Right lung (tissue), 10 donors: ENCODE measurements around the gene UTP3. TPM values are rescaled to one million over a fixed set of nuclear protein-coding genes. Genes with fewer than 3 reads are reported as not detected.
"Not testable (repeated sequence)": the region's sequence is repeated elsewhere in the genome, so short reads cannot be mapped to it uniquely, and the experiment has no call there.

ENCODE experiments used
- DNase-seq, 2 donors: peaks; one replicate each; pipeline ENCODE4 v3.0.0-alpha.2; 2013
- long read RNA-seq, 8 donors: transcript quantifications; one replicate each; lab custom pipeline, GENCODE V29; 2026
- polyA plus RNA-seq, 5 donors: library from polyadenylated mRNA; unstranded; fragments of 120-200 nt; gene quantifications; one replicate each; pipeline versions ENCODE4 v1.2.1 to v1.2.3, GENCODE V29; 2013; ENCODE audit warnings: inconsistent platforms in 1 of 5, low replicate concordance in 1 of 5; ENCODE audit not compliant: insufficient read length in 5 of 5, insufficient read depth in 1 of 5

UTP3 gene, protein sequence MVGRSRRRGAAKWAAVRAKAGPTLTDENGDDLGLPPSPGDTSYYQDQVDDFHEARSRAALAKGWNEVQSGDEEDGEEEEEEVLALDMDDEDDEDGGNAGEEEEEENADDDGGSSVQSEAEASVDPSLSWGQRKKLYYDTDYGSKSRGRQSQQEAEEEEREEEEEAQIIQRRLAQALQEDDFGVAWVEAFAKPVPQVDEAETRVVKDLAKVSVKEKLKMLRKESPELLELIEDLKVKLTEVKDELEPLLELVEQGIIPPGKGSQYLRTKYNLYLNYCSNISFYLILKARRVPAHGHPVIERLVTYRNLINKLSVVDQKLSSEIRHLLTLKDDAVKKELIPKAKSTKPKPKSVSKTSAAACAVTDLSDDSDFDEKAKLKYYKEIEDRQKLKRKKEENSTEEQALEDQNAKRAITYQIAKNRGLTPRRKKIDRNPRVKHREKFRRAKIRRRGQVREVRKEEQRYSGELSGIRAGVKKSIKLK
- 10 to 100 TPM; 27.9 to 37.2 (median 34.8) TPM for polyA plus RNA-seq
- long read RNA-seq, donor 1, transcript UTP3-201 (1 exons, 2,073 nt): major isoform, 40 of 40 reads
- long read RNA-seq, donor 1, partial matches to known transcripts: 0 of 40 reads
- long read RNA-seq, donor 1, other reads (novel, unspliced or antisense): 0 of 40 reads
- long read RNA-seq, donor 2, transcript UTP3-201 (1 exons, 2,073 nt): major isoform, 14 of 14 reads
- long read RNA-seq, donor 2, partial matches to known transcripts: 0 of 14 reads
- long read RNA-seq, donor 2, other reads (novel, unspliced or antisense): 0 of 14 reads
- long read RNA-seq, donor 3, transcript UTP3-201 (1 exons, 2,073 nt): major isoform, 24 of 24 reads
- long read RNA-seq, donor 3, partial matches to known transcripts: 0 of 24 reads
- long read RNA-seq, donor 3, other reads (novel, unspliced or antisense): 0 of 24 reads
- long read RNA-seq, donor 4, transcript UTP3-201 (1 exons, 2,073 nt): major isoform, 20 of 20 reads
- long read RNA-seq, donor 4, partial matches to known transcripts: 0 of 20 reads
- long read RNA-seq, donor 4, other reads (novel, unspliced or antisense): 0 of 20 reads
- long read RNA-seq, donor 5, transcript UTP3-201 (1 exons, 2,073 nt): major isoform, 37 of 37 reads
- long read RNA-seq, donor 5, partial matches to known transcripts: 0 of 37 reads
- long read RNA-seq, donor 5, other reads (novel, unspliced or antisense): 0 of 37 reads
- long read RNA-seq, donor 6, transcript UTP3-201 (1 exons, 2,073 nt): major isoform, 40 of 40 reads
- long read RNA-seq, donor 6, partial matches to known transcripts: 0 of 40 reads
- long read RNA-seq, donor 6, other reads (novel, unspliced or antisense): 0 of 40 reads
- long read RNA-seq, donor 7, transcript UTP3-201 (1 exons, 2,073 nt): major isoform, 20 of 20 reads
- long read RNA-seq, donor 7, partial matches to known transcripts: 0 of 20 reads
- long read RNA-seq, donor 7, other reads (novel, unspliced or antisense): 0 of 20 reads
- long read RNA-seq, donor 8, transcript UTP3-201 (1 exons, 2,073 nt): major isoform, 9 of 9 reads
- long read RNA-seq, donor 8, partial matches to known transcripts: 0 of 9 reads
- long read RNA-seq, donor 8, other reads (novel, unspliced or antisense): 0 of 9 reads

DNA sequence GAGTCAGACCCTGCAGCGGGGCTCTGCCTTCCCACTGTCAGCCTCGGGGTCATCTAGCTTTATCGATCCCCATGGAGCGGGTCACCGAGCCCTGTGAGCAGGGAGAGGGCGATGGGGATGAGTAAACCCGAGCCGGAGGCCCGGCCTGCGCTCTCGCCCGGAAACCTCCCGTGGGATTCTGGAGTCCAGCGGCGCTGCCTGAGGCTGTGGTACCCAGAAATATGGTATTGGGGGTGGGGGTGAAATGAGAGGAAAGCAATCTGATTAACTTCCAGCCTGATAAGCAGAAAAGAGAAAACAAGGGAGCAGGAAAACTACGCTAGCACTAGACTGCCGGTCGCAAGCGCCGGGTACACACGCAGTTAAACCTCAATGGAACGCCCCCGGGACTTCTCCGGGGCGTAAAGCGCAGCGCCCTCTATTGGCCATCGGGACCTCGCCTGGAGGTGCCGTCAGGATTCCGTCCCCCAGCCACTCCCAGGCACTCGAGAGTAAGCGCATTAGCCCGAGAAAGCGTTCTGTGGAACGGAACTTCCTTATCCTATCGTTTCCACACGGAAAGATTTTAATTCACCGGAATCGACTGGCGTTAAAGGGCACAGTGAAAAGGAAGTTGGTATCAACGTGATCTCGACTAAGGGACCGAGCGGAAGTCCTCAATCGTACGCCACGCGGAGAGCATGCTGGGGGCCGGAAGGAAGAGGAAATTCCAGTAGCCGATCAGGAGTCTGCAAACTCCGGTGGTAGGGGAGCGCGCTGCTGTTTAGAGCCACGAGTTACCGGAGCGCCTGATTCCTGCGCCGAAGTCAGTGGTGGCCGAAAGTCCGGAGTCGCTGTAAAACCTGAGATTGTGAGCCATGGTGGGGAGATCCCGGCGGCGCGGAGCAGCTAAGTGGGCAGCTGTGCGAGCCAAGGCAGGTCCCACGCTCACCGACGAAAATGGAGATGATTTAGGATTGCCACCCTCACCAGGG, at the start of gene UTP3:
UTP3 (plus strand) TSS at position 712 of the 974 bp plus-strand sequence; CDS start at position 858, 146 bp downstream.
- DNase-seq: peak; percentile 97 to 98

DNA sequence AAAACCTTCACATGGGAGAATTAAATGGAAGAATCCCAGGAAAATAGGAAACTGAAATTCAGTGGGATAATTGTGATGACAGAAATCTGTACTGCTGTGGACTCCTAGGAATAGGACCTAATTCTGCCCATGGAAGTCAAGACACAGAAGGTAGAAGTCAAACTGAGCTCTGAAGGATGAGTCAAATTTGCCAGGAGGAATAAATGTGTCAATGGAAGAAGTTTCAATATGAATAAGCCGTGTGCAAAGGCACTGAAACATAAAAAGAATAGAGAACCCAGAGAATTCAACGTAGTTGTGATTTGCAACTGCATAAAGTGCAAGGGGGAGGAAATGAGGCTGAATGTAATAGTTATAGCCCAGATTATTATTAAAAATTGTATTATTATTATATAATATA, 48.1 kb upstream of the UTP3 start:
- no peak for DNase-seq

DNA sequence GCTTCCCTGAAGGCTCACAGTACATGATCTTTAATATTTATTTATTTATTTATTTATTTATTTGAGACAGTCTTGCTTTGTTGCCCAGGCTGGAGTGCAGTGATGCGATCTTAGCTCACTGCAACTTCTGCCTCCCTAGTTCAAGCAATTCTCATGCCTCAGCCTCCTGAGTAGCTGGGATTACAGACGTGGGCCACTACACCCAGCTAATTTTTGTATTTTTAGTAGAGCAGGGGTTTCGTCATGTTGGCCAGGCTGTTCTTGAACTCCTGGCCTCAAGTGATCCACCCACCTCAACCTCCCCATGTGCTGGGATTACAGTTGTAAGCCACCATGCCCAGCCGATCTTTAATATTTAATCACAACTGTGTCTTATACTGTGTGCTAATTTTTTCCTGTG, 37.6 kb upstream of the UTP3 start:
- not testable (repeated sequence) for DNase-seq

DNA sequence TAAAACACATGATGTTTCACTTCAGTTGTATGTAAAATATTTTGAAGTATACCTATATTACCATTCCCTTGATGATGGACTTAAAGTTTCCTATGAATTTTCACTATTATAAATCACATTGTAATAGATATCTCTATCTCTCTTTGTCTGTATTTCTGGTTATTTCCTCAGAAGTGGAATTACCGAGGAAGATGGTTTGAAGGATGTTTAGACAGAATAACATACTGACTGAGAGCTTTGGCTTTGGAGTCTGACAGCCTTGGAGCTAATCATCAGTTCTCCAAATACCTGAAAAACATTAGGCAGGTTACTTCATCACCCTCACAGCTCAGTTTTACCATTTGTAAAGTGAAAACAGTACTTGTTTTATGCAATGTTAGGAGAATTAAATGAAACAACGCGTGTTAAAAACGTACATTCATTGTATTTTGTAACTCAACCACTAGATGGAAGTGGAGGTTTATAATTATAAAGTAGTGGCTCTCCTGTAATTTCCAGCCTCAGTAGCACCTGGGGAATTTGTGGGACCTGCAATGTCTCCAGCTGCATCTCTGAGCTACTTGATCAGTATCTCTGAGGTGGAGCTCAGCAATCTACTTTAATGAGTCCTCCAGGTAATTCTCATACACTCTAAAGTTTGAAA, 36.3 kb upstream of the UTP3 start:
- DNase-seq: peak in 1 of 2 donors; percentile 36

DNA sequence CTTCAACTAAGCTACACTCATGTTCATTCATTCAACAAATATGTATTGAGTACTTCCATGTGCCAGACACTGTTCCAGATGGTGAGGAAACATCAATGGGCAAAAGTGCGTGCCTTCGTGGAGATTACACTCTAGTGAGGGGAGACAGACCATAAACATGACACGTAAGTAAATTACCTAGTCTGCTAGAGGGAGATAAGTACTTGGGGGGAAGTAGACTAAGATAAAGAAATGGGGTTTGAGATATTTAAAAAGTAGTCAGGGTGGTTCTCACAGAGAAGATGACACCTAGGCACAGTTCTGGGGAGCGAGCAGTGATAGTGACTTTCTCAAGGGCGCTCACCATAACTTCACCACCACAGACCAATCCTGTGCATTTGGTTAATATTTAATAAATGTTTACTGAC, 33.7 kb upstream of the UTP3 start:
- no peak for DNase-seq

DNA sequence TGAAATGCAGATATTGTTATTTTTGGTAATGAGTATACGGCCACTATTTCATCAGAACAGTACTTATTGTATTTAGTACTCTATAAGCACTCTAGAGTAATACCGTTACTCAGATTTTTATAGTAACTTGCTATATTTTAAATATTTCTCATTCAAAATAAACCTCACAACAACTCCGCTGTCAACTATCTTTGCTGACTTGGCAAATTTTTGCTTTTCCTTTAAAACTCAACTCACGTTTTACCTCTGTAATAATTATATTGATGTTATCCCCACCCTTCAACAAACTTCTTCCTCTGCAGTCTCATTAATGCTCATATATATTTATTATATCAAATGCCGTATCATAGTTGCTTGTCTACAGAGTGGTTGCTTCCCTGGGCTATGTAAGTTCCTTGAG, 31.0 kb upstream of the UTP3 start:
- no peak for DNase-seq

DNA sequence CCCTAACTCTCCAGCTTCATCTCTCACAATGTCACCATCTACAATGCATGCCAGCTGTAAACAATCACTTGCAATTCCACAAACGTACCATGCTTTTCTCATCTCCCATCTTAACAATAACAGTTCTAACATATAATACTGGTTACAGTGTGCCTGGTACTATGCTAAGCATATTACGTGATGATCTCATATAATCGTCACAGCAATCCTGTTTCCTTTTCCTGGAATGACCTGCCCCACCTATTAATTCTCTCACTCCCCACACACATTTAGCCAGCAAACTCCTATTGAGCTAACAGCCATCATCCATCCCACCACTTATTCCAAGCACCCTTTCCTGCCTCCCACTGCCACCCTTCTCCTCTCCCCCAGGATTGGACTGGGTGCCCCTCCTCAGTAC, 29.9 kb upstream of the UTP3 start:
- no peak for DNase-seq

DNA sequence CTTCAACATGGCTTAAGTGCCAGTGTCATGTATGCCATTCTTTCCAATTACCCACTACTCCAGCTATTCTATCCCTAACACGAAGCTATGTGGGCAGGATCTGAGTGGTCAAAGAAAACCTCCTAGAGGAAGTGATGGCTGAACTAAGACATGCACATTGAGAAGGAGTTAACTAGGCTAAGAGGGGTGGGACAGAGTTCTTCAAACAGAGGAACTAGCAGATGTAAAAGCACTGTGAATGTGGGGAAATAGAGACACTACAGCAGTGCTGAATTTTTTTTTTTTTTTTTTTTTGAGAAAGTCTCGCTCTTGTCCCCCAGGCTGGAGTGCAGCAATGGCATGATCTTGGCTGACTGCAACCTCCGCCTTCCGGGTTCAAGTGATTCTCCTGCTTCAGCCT, 28.2 kb upstream of the UTP3 start:
- DNase-seq: no peak

DNA sequence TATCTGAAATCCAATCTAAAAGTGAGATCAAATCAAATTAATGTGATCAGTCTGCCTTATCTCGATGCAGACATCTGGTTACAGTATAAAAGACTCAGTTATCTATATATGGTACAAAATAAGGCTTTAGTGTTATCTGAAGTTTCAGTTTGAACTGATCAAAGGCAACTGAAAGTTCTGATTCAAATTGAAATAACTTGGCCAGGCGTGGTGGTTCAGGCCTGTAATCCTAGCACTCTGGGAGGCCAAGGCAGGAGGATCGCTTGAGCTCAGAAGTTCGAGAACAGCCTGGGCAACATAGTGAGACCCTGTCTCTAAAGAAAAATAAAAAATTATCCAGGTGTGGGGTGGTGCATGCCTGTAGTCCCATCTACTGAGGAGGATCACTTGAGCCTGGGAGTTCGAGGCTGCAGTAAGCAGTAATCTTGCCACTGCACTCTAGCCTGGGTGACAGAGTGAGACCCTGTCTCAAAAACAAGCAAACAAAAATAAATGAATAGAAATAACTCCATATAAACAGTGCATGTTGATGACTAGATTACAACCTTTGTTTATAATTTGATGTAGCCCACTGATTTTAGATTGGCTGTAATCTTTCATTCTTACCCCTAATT, 26.9 kb upstream of the UTP3 start:
- not testable (repeated sequence) for DNase-seq

DNA sequence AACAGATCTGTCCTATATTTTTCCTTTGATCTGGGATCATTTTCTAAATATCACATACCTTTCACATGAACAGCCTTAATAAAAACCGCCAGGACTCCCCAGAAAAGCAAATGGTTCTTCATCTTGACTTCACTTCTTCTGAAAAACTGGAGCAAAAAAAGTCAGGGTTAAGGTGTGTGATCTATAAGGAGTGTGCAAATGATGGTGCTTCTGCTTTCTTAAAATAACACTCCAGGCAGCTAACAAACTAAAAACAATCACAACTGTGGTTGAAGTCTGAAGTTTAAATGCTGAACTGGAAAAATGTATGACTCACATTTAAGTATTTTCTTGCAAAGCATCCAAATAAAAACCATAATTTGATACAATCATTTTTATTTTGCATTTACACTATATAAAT, 22.0 kb upstream of the UTP3 start, which contains the start of gene JCHAIN:
JCHAIN (minus strand) TSS at position 140 of the 400 bp plus-strand sequence; CDS start at position 122, 18 bp downstream.
- no peak for DNase-seq

DNA sequence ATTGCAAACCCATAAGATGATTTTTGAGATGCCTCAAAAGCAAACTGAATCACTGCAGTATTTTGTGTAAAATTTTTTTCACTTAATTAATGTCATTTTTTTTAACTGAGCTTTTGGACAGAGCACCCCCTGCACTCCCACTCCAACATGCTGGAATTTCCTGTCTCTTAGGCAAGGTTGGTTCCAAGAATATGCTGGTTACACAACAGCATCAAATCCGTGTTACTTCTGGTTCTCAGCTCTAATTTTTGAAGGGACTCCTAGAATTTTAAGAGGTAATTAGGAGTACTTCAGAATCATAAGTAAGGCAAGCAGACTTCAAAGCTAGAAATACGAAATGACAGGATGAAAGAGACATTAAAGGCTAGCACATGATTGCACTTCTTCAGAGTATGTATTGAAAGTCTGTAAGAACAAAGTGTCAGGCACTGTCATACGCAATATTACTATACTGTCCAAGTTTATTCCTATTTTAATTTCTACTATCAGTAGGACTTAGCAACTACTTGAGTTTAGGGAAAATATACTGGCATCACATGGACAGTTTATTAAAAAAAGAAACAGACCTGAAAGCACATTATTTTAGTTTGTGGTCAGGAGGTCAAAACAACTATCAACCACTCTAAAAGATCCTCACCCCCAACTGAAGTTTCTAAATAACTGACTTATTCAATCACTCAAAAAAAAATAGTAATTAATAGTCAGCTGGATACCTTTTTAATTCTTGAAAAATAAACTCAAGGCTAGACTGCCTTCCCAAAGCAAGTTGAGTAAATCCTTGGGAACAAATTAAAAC, 20.4 kb upstream of the UTP3 start:
- DNase-seq: peak; percentile 55 to 57

DNA sequence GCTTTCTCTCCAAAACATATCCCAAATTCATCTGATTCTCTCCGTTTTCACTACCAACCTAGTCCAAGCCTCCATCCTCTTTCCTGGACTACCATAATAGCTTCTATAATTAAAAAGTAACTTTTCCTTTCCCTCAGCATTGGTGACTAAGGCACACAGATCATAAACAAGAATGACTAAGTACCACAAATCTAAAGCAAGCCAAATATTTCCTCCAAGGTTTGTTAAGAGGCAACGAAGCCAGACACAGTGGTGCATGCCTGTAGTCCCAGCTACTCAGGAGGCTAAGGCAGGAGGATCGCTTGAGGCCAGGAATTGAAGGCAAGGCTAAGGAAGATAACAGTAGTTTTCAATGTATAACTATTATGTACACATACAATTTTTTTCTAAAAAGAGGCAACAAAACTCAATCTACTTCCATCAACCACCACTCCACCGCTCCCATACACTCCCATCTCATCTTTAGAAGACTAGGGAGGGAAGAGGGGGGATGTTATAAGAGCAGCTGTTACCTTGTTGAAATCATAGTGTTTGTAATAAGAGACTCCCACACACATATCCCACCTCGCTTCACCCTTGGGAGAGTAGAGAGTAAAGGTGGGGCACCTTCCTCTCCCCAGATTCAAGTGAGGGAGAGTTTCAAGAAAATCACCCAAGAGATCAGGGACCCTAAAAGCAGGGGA, 17.9 kb upstream of the UTP3 start:
- DNase-seq: no peak

DNA sequence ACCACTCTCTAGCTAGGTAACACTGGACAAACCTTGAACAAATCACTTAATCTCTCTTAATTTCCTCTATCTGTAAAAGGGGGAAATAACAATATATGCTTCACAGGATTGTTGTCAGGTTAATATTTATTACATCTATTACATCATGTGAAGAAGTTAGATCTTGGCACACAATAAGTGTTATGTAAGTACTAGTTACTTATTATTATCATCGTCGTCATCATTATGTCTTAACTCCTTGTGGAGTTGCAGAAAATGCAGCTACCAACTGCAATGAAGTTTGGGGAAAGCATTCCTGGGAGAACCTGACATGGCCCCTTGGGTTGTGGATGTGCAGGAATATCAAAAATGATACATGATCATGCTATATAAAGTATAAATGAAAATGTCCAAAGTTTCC, 17.2 kb upstream of the UTP3 start:
- DNase-seq: no peak

DNA sequence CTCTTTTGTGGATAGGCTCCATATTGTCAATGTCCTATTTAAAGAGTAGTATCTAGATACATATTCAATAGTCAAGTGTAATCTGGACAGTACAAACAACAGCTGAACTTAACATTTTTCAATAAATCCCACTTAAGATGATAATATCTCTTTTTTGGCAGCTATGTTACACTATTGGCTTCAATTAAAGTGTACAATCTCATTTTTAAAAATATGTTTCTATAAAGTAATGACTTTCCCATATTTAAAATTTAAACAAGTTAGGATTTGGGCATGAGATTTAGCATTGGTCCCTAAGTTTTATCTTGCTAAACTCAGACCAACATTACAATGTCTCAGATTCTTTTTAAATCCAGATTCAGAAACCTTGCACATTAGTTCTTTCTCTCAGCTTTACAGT, 14.1 kb upstream of the UTP3 start:
- no peak for DNase-seq

DNA sequence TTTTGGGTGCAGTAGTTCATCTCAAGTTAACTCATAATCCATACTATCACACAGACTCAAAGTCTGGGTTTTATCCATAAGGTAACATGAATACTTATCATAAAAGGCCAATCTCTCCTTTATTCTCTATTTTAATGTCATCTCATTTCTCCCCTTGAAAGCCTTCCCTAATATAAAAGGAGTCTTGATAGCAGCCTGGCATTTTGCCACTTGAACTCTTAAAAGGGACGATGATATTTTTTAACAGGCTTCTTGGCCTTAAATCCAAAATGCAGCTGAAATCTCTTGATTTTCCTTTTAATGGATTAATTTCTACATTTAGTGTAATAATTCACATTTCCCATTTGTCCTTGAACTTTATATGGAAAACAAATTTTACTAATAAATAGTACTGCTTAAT, 13.6 kb upstream of the UTP3 start:
- no peak for DNase-seq

DNA sequence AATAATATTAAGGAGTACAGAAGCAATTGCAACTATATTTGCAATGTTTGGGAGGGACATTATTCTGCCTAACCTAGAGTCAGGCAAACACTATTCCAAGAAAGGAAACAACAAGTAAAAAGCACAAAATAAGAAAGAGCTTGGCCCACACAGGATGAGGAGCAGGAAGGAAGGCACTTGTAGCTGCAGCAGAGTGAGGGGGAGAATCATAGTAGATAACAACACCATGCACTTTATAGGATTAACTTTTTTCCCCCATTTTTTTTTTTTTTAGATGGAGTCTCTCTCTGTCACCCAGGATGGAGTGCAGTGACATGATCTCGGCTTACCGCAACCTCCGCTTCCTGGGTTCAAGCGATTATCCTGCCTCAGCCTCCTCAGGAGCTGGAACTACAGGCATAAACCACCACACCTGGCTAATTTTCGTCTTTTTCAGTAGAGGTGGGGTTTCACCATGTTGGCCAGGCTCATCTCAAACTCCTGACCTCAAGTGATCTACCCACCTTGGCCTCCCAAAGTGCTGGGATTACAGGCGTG, 11.7 kb upstream of the UTP3 start:
- DNase-seq: no peak
